Muscle of arm (tissue), 14 donors: ENCODE measurements around the gene AK8. TPM values are rescaled to one million over a fixed set of nuclear protein-coding genes. Genes with fewer than 3 reads are reported as not detected.

Experiments used
- DNase-seq: peaks from one replicate; pipeline ENCODE4 v3.0.0-alpha.2; 2013
- long read RNA-seq, 11 donors: transcript quantifications; one replicate each; lab custom pipeline, GENCODE V29; 2026
- polyA plus RNA-seq, 12 donors: library from polyadenylated mRNA; unstranded; fragments of 120-200 nt; gene quantifications; one replicate each; pipeline ENCODE4 v1.2.1, GENCODE V29; 2013; ENCODE audit not compliant: insufficient read length in 12 of 12

Gene AK8, protein sequence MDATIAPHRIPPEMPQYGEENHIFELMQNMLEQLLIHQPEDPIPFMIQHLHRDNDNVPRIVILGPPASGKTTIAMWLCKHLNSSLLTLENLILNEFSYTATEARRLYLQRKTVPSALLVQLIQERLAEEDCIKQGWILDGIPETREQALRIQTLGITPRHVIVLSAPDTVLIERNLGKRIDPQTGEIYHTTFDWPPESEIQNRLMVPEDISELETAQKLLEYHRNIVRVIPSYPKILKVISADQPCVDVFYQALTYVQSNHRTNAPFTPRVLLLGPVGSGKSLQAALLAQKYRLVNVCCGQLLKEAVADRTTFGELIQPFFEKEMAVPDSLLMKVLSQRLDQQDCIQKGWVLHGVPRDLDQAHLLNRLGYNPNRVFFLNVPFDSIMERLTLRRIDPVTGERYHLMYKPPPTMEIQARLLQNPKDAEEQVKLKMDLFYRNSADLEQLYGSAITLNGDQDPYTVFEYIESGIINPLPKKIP
- 1 to 10 TPM in 2 of 12 donors, under 1 TPM in 8, not detected in 2; 0.22 to 1.6 (median 0.45) TPM for polyA plus RNA-seq
- long read RNA-seq, donor 1 = 0 reads
- long read RNA-seq, donor 2 = 0 reads
- long read RNA-seq, donor 3 = 0 reads
- long read RNA-seq, donor 4 = 0 reads
- long read RNA-seq, donor 5 = 0 reads
- long read RNA-seq, donor 6 = 0 reads
- long read RNA-seq, donor 7 = 0 reads
- long read RNA-seq, donor 8, partial matches to known transcripts = 0 of 1 reads
- long read RNA-seq, donor 8, other reads (novel, unspliced or antisense) = 0 of 1 reads
- long read RNA-seq, donor 9 = 0 reads
- long read RNA-seq, donor 10 = 0 reads
- long read RNA-seq, donor 11, partial matches to known transcripts = 0 of 1 reads
- long read RNA-seq, donor 11, other reads (novel, unspliced or antisense) = 0 of 1 reads

DNA sequence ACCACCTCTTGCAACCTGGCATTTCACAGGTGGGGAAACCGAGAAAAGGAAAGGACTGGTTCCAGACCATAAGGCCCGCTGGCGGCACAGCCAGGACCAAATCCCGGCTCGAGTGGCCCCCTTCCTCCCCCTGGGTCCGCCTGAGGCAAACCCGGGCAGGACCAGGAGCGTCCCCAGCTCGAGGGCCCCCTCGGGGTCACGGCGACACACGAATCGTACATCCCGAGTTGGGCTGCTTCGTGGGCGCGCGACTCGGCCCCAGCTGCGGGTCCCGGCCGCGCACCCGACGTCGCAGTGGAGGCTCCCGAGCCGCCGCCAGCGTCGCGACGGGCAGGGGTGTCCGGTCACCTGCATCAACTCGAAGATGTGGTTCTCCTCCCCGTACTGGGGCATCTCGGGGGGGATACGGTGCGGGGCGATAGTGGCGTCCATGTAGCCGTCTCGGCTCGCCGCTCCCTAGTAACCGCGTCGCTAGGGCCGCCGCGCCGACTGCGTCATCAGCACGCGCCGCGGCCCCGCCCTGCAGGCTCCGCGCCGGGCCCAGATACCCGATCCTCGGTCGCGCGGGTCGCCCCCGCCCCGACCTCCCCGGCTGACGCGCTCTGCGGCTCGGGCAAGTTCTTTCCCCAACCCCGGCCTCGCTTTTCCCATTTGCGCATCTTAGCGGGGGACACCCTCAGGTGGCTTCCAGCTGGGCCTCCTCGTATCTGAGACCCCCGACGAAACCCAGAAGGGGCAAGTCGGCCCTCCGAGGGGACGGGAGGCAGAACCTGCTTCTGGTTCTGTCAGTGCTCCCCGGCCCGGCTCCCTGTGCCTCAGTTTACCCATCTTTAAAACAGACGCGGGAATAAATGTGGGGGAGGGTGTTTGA is at the start of gene AK8:
Gene AK8, minus strand, starts transcription at position 461 of the 871 bp plus-strand sequence. Its CDS starts 29 bp downstream, at position 432.
- DNase-seq = peak; percentile 82

DNA sequence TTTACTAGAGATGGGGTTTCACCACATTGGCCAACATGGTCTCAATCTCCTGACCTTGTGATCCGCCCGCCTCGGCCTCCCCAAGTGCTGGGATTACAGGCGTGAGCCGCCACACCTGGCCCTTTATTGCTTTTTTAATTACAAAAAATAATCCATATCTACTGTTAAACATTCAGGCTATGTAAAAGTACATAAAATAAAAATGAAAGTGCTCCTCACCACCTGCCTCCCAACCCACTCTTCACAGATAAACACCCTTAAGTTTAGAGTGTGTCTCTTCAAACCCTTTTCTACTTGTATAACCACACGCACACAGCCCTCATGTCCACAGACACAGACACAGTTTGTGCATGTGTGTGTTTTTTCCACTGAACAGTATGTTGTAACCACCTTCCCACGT is 49.6 kb upstream of the AK8 start:
- no peak for DNase-seq

DNA sequence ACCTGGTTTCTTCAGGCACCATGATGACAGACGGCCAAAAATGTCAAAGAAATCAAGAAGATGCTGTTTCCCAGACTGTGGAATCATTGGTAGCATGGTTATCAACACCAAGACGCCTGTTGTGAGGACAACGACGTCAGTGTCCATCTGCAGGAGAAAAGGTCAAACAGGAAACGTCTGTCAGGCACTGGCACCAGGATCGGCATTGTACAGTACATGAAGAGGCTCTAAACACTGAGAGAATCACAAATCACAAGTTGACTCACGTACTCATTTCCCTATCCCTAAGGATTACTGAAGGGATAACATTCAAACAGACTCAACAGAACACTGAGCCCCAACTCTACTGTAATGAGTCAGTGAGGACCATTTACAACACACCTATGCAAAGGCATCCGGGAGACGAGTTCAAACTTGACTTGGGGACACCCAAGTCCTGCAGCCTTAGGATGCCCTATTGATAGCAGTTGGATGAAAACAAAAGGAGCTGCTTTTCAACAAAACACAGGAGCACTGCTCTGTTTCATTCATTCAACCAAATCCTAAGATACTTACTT is 45.3 kb upstream of the AK8 start:
- no peak for DNase-seq

DNA sequence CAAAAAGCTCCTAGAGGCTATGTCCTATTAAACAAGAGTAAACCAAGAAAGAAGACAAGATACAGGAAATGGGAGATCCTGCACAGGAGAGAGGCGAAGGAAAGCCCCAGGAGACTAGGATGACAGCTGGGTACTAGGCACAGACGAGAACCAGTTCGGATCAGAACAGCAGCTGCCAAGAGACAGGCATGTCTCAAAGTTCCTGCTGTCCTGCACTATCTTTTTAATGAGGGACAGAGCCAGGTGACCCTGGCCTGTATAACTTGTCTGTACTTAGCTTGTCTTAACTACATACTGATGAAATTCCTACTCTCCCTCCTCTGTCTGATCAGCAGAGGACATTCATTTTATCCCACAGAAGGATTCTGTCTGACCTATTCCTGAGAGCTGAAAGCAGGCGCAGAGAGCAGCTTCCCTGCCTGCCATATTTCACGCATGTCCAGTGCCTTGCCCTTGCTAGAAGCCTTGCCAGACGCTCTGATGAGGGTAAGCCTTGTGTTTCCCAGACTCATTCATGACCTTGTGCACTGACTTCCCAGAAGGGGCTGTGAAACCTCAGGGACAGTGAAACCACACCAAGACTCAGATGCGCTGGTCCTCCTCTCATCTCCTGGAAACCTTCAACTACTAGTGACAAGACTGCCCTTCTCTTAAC is 41.7 kb upstream of the AK8 start:
- DNase-seq = no peak

DNA sequence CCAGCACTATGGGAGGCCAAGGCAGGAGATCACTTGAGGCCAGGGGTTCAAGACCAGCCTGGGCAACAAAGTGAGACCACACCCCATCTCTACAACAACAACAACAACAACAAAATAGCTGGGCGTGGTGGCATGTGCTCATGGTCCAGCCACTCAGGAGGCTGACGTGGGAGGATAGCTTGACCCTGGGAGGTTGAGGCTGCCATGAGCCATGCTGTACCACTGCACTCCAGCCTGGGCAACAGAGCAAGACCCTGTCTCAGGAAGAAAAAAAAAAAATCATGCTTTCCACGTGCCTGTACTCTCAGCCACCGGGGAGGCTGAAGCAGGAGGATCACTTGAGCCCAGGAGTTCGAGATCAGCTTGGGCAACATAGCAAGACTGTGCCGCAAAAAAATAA is 36.8 kb upstream of the AK8 start:
- DNase-seq = no peak

DNA sequence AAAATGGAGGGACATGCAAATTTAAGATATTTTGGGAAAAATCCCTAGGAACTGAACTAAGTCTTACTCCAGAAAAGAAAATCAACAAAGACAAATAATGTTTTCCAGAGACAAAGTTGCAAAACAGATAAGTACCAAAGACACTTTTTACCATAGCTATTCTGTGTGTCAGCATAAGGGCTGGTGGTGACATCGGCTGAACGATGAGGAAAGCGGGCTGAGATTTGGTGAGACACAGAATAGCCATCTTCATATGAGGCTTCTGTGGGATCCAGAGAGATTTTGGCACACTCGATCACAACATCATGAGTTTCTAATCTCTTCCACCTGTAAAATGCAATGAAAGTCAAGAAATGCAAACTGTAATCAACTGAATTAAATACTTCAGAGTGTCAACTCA is 34.0 kb upstream of the AK8 start:
- DNase-seq = no peak

DNA sequence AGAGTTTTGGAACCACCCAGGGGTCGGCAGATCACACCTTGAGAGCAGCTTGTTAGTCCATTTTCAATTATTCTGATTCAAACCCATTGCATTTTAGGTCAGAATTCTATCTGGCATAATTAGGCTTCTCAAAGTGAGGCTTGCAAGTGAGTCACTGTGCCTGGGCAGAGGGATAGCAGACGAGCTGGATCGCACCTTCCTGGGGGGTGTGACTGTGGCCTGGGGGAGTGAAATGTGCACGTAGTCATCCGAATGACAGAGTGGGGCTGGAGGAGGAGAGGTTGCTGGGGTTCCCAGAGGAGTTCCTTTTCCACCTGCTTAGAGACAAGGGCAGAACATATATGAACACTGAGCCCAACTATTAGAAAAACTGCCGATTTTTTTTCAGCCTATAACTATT is 32.3 kb upstream of the AK8 start:
- no peak for DNase-seq

DNA sequence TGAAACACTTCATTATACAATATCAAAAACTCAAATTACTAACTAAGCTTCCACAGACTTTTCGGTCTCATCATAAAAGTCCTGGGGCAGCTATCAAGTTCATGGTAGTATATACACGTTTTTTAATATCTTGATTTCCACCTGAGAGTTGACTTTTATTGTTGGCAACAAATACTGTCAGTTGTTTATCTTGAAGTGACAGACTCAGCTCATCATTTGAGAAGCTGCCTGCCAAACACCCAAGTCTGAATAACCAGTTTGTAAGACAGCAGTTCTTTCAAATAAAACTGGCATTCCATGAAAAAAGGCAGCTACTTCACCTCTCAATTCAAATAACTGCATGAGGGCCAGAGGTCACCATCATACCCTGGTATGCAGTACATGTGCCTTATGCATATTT is 31.2 kb upstream of the AK8 start:
- DNase-seq = no peak

DNA sequence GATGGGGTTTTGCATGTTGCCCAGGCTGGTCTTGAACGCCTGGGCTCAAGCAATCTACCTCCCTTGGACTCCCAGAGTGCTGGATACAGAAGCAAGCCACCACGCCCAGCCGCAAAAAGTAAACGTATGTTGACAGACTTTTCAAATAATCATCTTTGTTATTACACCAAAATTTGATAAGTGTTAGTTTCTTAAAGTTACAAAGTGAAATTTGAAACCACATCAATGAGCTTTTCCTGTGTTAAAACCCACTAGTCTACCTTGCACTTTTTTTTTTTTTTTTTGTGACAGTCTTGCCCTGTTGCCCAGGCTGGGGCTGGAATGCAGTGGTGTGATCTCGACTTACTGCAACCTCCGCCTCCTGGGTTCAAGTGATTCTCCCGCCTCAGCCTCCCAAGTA is 30.6 kb upstream of the AK8 start:
- DNase-seq = no peak

DNA sequence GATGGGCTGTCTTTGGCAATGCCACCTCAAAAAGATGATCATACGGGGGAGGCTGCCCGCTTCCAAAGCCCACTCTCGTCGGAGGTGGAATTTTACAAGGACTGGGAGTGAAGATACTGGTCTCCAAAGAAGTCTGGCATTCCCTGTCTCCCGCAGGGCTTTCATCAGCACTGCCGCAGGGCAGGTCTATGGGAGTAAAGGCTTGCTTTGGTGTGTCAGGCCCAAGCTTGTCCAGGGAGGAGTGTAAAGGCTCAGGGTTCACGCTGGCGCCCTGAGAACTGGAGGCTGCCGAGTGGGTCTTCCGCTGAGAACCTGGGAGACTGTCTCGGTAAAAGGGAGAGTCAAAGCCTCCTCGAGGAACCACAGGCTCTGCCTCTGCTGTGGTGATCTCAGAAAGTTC is 27.6 kb upstream of the AK8 start:
- no peak for DNase-seq

DNA sequence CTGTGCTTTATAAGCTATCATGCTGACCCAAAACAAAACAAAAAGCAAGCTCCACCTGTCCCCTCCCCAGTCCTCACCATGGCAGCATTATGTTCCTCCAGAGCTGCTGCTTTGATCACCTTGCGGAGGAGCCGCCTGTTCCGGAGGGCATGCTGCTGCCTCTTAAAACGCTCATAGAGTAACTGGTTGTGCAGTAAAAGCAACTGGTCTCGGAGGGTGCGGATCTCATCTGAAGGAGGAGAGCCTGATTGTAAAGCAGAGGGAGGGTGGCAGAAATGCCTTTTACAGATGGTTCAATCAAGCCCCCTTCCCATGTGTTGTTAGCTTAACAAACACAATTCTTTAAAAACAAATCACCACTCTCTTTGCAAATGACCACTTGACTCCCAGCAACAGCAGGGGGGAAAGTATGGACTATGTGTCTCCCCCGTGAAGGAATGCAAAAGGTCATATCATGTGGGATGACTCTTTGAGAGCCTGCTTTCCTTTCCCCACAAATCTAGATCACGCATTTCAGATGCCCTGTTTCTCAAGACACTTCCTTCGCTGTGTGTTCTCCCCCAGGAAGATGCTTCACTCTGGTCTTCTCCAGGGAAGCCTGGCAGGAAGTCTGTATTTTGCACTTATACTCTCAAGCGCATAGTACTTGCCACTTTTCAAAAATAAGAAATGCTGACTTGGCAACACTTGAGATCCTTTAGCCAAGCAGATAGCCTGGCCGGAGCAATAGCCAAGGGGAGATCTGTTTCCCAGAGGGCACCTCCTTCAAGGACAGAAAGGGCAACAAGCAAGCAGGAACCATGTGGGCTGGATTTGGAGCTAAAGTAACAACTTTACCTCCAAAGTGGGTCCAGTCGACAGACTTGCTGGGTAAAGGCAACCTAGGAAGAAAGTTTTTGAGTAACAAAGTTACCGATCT is 25.7 kb upstream of the AK8 start:
- DNase-seq = no peak

DNA sequence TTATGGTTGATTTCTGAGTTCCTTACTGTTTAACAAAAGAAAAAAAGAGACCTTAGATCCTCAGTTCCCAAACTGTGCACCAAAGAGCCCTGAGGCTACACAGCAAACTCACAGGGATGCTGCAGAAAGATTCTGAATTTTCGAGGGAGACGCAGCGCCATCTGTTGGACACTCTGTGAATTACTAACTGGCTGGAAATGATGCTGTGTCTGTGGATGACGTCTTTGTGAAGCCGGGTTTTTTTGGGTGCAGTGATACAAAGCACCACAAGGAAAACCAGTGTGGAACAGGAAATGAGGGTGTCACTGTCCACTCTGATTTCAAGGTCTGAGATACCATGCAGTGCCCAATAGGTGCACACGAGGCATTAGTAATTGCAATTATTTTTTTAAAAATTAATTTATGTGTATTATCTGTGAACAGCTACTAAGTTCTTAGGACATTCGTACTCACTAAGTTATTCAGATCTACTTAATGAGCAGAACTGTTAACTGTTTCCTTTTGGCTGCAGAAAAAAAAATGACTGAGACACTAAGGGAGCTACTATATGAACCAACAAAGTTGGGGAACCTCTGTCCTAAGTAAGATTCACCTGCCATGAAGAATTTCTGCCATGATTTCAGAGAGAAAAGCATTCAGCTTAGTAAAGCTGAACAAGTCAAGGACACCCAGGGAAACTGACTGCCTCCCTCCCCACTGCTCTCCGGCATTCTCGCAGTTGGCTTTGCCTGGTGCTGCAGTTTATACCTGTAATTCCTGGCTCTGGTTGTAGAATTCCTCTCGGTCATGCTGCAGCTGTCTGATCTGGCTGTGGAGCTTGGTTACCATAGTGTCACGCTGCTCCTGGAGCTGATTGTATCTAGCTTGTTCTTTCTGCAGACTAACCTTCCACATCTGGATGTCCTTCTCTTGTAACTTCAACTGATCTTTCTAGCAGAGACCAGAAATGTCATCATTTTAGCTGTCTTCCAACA is 24.1 kb upstream of the AK8 start:
- DNase-seq = peak; percentile 86

DNA sequence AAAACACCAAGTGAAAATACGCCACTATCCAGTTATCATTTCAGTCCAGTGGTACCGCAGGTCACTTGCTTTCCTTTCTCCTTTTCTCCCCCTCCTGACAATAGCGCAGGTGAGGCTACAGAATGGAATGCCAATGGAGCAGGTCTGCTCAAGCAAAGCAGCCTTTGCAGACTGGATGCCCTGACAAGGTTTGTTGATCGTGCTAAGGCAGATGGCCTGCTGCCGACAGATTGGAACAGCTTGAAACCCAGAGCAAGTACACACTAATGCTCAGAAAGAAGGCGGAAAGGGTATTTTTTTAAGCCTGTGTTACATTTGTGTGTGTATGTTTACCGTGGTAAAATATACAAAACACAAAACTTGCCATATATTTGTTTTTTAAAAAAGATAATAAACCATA is 20.0 kb upstream of the AK8 start:
- no peak for DNase-seq

DNA sequence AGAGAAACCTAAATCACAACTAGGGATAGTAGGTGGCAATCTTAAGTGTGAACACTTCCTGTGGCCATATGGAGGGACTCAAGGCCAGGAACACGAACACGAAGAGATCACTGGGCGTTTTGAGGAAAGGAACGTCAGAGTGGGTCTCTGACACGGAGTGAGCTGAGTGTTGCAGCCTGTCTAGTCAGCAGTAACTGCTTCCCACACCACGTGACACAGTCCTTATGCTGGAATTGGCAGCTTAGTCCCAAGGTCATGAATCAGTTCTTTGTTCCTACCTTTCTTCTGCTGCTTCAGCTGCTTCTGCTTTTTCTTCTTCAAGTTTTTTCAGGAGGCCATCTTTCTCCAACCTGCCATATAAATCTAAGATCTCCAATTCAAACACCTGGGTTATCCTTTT is 18.8 kb upstream of the AK8 start:
- no peak for DNase-seq

DNA sequence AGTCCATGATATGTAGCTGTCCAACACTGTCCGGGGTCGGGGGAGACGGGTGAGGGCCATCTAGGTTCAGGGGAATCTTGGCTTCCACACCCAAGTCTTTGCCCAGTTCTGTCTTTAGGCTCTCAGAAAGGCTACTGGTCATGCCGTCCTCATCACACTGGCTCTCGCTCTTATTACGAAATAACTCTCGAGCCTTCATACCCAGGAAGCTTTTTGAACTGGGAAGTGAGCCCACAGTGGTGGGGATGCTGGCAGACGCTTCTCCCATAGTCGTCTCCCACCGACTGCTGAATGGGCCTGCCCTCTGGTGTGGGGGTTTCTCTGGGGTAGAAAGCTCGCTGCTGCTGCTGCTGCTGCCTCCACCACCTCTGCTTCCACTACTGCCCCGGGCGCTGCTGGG is 18.2 kb upstream of the AK8 start:
- no peak for DNase-seq

DNA sequence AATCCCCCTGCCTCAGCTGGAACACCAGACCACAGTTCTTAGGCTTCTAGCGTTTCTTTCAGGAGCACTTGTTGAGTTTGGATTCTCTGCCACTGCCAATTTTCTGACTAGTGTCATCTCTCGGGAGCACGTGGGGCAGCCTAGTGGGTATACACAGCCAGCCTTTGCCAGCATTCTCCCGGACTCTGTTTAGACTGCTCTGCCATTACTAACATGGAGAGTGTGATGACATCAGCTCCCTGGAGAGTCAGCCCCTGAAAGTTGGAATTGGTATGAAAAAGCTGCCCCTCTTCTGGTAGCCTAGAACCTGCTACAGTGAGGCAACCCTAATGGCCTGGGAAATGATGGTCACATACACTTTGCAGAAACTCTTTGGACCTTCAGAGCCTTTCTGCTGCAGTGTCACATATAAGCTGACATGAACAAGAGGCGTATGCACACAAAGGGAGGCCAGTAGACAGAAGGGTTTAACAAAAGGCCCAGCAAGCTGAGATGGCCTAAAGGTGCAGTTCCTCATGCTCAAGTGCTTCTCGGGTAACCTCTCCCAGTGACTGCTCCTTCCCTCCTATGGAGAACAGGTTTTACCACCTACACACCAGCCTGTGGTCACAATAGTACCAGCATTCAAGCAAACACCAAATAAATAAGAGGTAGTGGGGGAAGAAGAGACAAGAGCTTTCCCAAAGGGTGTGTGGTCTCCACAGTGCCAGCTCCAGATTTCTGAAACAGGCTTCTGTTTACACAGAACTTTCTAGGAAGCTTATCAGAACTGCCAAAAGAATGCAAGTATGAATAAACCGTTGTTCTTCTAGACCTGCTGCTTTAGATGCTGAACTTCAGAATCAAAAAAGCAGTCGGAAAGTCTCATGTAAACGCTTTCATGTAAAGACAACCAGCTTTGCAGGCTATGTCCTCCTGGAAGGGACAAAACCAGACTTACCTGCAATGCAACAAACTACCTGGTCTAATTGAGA is 17.1 kb upstream of the AK8 start:
- no peak for DNase-seq

DNA sequence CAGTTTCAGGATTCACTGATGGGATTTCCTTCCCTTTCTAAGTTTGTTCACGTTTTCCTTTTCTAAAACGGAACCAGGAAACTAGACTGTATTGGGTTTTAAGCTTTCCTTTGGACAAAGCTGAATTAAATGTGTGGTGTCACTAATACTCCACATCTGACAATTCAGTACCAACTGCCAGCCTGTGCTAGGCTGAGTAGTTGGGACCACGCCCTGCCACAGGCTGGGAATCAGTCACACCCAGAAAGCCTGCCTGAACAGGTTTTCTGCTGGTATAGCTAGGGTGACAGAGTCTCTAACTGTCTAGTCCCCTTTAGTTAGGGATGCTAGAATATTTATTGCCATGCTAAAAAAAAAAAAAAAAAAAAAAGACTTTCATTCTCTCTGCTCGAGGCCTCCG is 16.3 kb upstream of the AK8 start:
- no peak for DNase-seq

DNA sequence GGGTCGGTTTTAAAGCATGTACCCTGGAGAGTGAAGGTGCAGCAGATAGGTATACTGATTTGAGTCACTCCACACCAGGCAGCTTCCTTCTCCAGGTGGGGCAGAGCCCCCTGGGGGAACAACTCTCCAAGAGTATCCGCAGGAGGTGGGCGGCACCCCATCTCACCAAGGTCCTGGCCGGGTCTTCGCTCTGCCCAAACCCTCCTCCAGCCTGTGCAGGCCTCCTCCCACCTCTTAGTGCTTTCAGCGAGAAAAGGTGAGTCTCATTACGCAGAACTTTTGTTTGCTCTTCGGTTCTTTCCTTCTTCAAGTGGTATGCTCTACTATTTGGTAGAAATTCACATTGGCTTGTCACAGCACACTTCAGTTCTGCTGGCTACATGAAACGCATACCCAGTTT is 14.3 kb upstream of the AK8 start:
- no peak for DNase-seq
